VCaP (cell line): ENCODE measurements around the gene MYMX.
"Not testable (repeated sequence)": the region's sequence is repeated elsewhere in the genome, so short reads cannot be mapped to it uniquely, and the experiment has no call there.

Experiments
- H3K27ac ChIP-seq: fragments of 450-650 bp; 2 replicates; pipeline ENCODE4 v1.5.1; 2017
- CTCF ChIP-seq: fragments of 450-650 bp; conservative IDR thresholded peaks from 2 replicates; pipeline ENCODE4 v1.5.1; 2017; ENCODE audit warnings: mild to moderate bottlenecking, moderate library complexity

Gene MYMX

GRCh38 chr6:44180886-44181285 lies 35.8 kb upstream of the MYMX start:
- H3K27ac ChIP-seq = no peak overlapping the region
- TF ChIP-seq CTCF = no peak

- H3K27ac ChIP-seq = not testable (repeated sequence)
Measured at GRCh38 chr6:44181784-44182183, 34.9 kb upstream of the MYMX start.

- no peak overlapping the region for H3K27ac ChIP-seq
Measured at GRCh38 chr6:44182911-44183390, 33.8 kb upstream of the MYMX start.

GRCh38 chr6:44183783-44184182 lies 32.9 kb upstream of the MYMX start:
- no peak overlapping the region for H3K27ac ChIP-seq
- TF ChIP-seq CTCF = no peak

More at GRCh38 chr6:44182911-44183390, 33.8 kb upstream of the MYMX start:
- no peak for TF ChIP-seq CTCF

- H3K27ac ChIP-seq = not testable (repeated sequence)
Measured at GRCh38 chr6:44185356-44185755, 31.4 kb upstream of the MYMX start.

- no peak overlapping the region for H3K27ac ChIP-seq
- no peak for TF ChIP-seq CTCF
Measured at GRCh38 chr6:44185953-44186634, 30.6 kb upstream of the MYMX start.

GRCh38 chr6:44186635-44187025 lies 30.1 kb upstream of the MYMX start:
- no peak for TF ChIP-seq CTCF
- H3K27ac ChIP-seq = no peak overlapping the region

- no peak for TF ChIP-seq CTCF
- no peak overlapping the region for H3K27ac ChIP-seq
Measured at GRCh38 chr6:44188819-44189218, 27.9 kb upstream of the MYMX start.

GRCh38 chr6:44189257-44189656 lies 27.5 kb upstream of the MYMX start:
- TF ChIP-seq CTCF = no peak

More at GRCh38 chr6:44189257-44189656, 27.5 kb upstream of the MYMX start:
- H3K27ac ChIP-seq = no peak overlapping the region
